ENCODE data around the gene LAP3. TPM values are rescaled to one million over a fixed set of nuclear protein-coding genes. Genes with fewer than 3 reads are reported as not detected.
"Not testable (repeated sequence)": the region's sequence is repeated elsewhere in the genome, so short reads cannot be mapped to it uniquely, and the experiment has no call there.

Gene LAP3
- 100 to 1,000 TPM; 109 to 111 TPM for total RNA-seq

- intact Hi-C loops (cut with micrococcal nuclease): loop anchor here (1.0 kb wide), 8 partner anchors 28 to 1896 kb away; partner anchors contain the start of genes DCAF16, FAM200B, MED28 and NCAPG
- Mint-ChIP-seq H3K4me3 (peak within 1 kb of the TSS; percentile 89), H3K9me3 (no peaks in the 10 kb centered on the region), H3K4me1 (ENCODE audit: low read depth) (peaks cover 24% of the 10 kb centered on the region), H3K36me3 (ENCODE audit: low read depth) (peaks cover 27% of the 10 kb centered on the region), H3K27me3 (ENCODE audit: low read depth) (no peaks in the 10 kb centered on the region), H3K27ac (peak within 1 kb of the TSS; percentile 95)
- CTCF ChIA-PET: interaction anchor here (0.6 to 2.4 kb wide), 2 partner anchors 28 to 279 kb away, joined by 3 to 17 read pairs; no protein-coding TSS in a partner anchor
- peak; percentile 99 for DNase-seq
These were observed at the start of gene LAP3 for GRCh38 chr4:17576932-17577664. TSS of gene LAP3 (plus strand) at chr4:17577198. CDS start at chr4:17577466, 268 bp downstream.

- H3K36me3 Mint-ChIP-seq (ENCODE audit: low read depth): no peaks in the 10 kb centered on the region
- intact Hi-C loops (cut with micrococcal nuclease): no loop called here
- H3K27me3 Mint-ChIP-seq (ENCODE audit: low read depth): peaks cover 18% of the 10 kb centered on the region
- no peaks in the 10 kb centered on the region for H3K4me1 Mint-ChIP-seq (ENCODE audit: low read depth)
- no peaks in the 10 kb centered on the region for H3K9me3 Mint-ChIP-seq
- no peak overlapping the region for H3K27ac Mint-ChIP-seq
- no peak overlapping the region for H3K4me3 Mint-ChIP-seq
- no peak for DNase-seq
- CTCF ChIA-PET: interaction anchor here (0.6 kb wide), 1 partner anchor 115 kb away, joined by 3 read pairs; no protein-coding TSS in a partner anchor
These were observed 48.3 kb upstream of the LAP3 start for GRCh38 chr4:17528551-17529165.

GRCh38 chr4:17531538-17532285 is 45.3 kb upstream of the LAP3 start:
- CTCF ChIA-PET: no interaction called here
- Mint-ChIP-seq H3K4me1 (ENCODE audit: low read depth) (peaks cover 4% of the 10 kb centered on the region), H3K27me3 (ENCODE audit: low read depth) (peaks cover 14% of the 10 kb centered on the region), H3K27ac (no peak overlapping the region), H3K36me3 (ENCODE audit: low read depth) (no peaks in the 10 kb centered on the region), H3K4me3 (no peak overlapping the region), H3K9me3 (no peaks in the 10 kb centered on the region)
- no peak for DNase-seq
- intact Hi-C loops (cut with micrococcal nuclease): no loop called here

DNA sequence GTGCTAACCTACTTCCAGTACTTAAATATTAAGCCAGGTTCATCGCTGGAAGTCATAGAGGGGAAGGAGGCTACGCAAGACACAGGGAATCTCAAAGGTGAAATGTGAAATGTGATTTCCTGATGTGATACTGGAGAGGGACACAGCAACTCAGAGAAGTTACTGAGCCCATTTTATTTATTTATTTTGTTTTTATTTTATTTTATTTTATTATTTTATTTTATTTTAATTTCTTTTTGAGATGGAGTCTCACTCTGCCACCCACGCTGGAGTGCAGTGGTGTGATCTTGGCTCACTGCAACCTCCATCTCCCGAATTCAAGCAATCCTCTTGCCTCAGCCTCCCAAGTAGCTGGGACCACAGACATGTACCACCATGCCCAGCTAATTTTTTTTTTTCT is 42.3 kb upstream of the LAP3 start:
- CTCF ChIA-PET: interaction anchor here (0.9 kb wide), 1 partner anchor 14 kb away, joined by 5 read pairs; no protein-coding TSS in a partner anchor
- no peaks in the 10 kb centered on the region for H3K9me3 Mint-ChIP-seq
- intact Hi-C loops (cut with micrococcal nuclease): no loop called here

DNA sequence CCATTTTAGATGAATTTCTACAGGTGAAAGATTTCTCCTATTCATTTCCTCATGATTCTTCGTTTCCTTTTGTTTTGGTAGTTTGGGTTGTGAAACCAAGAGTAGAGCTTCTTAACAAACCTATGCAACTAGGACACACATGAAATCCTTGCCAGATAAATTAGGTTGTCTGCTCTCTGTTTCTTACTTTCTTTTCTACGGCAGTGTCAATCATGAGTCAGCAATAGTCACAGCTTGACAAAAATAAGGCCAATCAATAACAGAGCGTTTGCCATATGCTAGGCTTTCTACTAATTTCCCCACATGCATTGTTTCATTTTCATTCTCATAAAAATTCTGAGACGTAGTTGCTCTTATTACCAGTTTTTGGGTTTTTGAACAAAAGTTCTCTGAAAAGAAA is 41.8 kb upstream of the LAP3 start:
- Mint-ChIP-seq H3K4me1 (ENCODE audit: low read depth) (peaks cover 4% of the 10 kb centered on the region), H3K36me3 (ENCODE audit: low read depth) (no peaks in the 10 kb centered on the region), H3K27me3 (ENCODE audit: low read depth) (peaks cover 6% of the 10 kb centered on the region), H3K9me3 (no peaks in the 10 kb centered on the region), H3K27ac (no peak overlapping the region), H3K4me3 (no peak overlapping the region)
- intact Hi-C loops (cut with micrococcal nuclease): no loop called here
- no peak for DNase-seq
- CTCF ChIA-PET: interaction anchor here (0.7 to 1.2 kb wide), 3 partner anchors 13 to 18 kb away, joined by 3 to 5 read pairs (median 4); no protein-coding TSS in a partner anchor

More for the DNA sequence above, 42.3 kb upstream of the LAP3 start:
- Mint-ChIP-seq H3K4me1 (ENCODE audit: low read depth) (peaks cover 4% of the 10 kb centered on the region), H3K27ac (no peak overlapping the region), H3K27me3 (ENCODE audit: low read depth) (peaks cover 6% of the 10 kb centered on the region), H3K4me3 (no peak overlapping the region), H3K36me3 (ENCODE audit: low read depth) (no peaks in the 10 kb centered on the region)
- no peak for DNase-seq

DNA sequence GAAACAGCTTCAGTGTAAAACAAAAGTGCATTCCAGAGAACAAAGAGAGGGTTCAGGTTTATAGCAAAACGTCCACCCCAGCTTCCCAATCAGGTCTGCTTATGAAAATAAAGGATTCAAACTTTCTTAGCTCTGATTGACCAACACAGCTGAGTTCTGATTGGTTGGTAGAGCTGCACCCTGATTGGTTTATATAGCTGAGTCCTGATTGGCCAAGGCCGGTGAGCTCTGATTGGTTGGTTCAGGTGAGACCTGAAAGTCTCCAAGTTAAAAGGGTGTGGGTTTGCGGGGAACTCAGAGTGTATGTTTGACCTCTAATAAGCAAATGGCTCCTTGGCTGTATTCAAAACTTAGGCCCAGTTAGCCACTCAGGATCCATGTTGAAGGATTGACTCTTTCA is 41.1 kb upstream of the LAP3 start:
- intact Hi-C loops (cut with micrococcal nuclease): no loop called here

GRCh38 chr4:17537060-17537459 is 39.9 kb upstream of the LAP3 start:
- H3K27ac Mint-ChIP-seq; H3K9me3 Mint-ChIP-seq; DNase-seq; H3K36me3 Mint-ChIP-seq (ENCODE audit: low read depth); H3K27me3 Mint-ChIP-seq (ENCODE audit: low read depth); H3K4me1 Mint-ChIP-seq (ENCODE audit: low read depth); intact Hi-C loops (cut with micrococcal nuclease); H3K4me3 Mint-ChIP-seq: not testable (repeated sequence)
- CTCF ChIA-PET: interaction anchor here (0.6 to 0.7 kb wide), 2 partner anchors 18 to 561 kb away, joined by 3 to 4 read pairs; no protein-coding TSS in a partner anchor

More for the DNA sequence above, 41.1 kb upstream of the LAP3 start:
- Mint-ChIP-seq H3K36me3 (ENCODE audit: low read depth) (no peaks in the 10 kb centered on the region), H3K27me3 (ENCODE audit: low read depth) (peaks cover 6% of the 10 kb centered on the region), H3K27ac (no peak overlapping the region), H3K9me3 (no peaks in the 10 kb centered on the region), H3K4me3 (no peak overlapping the region), H3K4me1 (ENCODE audit: low read depth) (peaks cover 4% of the 10 kb centered on the region)
- no peak for DNase-seq
- CTCF ChIA-PET: interaction anchor here (0.7 to 1.2 kb wide), 3 partner anchors 13 to 23 kb away, joined by 3 to 4 read pairs (median 3); no protein-coding TSS in a partner anchor

DNA sequence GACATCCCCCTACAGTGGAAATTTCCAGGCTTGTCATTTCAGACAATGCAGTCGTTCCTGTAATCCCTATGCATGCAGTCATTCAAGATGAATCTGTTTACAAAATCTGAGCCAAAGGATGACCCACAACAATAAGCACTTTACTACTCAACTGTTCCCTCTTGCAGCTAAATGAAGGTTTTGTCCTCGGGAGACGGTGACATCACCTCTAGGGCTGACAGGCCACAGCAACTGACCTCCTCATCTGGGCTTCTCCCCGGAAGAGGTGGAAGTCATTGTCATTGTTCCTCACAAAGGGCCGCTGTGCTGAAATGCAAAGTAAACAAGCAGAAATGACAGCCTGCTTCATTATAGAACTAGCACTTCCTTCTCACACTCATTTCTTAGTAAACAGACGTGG is 32.8 kb upstream of the LAP3 start:
- no peaks in the 10 kb centered on the region for H3K36me3 Mint-ChIP-seq (ENCODE audit: low read depth)
- H3K4me3 Mint-ChIP-seq: no peak overlapping the region
- CTCF ChIA-PET: interaction anchor here (0.6 to 1.8 kb wide), 2 partner anchors 10 to 508 kb away, joined by 3 to 4 read pairs; no protein-coding TSS in a partner anchor
- H3K27ac Mint-ChIP-seq: no peak overlapping the region
- H3K27me3 Mint-ChIP-seq (ENCODE audit: low read depth): peaks cover 6% of the 10 kb centered on the region
- H3K4me1 Mint-ChIP-seq (ENCODE audit: low read depth): no peaks in the 10 kb centered on the region
- DNase-seq: no peak
- intact Hi-C loops (cut with micrococcal nuclease): no loop called here
- H3K9me3 Mint-ChIP-seq: no peaks in the 10 kb centered on the region

- H3K4me1 Mint-ChIP-seq (ENCODE audit: low read depth): no peaks in the 10 kb centered on the region
- intact Hi-C loops (cut with micrococcal nuclease): no loop called here
- no peak overlapping the region for H3K4me3 Mint-ChIP-seq
- H3K36me3 Mint-ChIP-seq (ENCODE audit: low read depth): no peaks in the 10 kb centered on the region
- no peak overlapping the region for H3K27ac Mint-ChIP-seq
- DNase-seq: no peak
- CTCF ChIA-PET: interaction anchor here (0.7 to 1.8 kb wide), 3 partner anchors 10 to 32 kb away, joined by 3 to 4 read pairs (median 4); no protein-coding TSS in a partner anchor
- H3K27me3 Mint-ChIP-seq (ENCODE audit: low read depth): peaks cover 6% of the 10 kb centered on the region
- no peaks in the 10 kb centered on the region for H3K9me3 Mint-ChIP-seq
These were observed 32.2 kb upstream of the LAP3 start for GRCh38 chr4:17544831-17545234.

GRCh38 chr4:17545374-17546140 is 31.4 kb upstream of the LAP3 start:
- H3K4me1 Mint-ChIP-seq (ENCODE audit: low read depth): no peaks in the 10 kb centered on the region
- H3K9me3 Mint-ChIP-seq: no peaks in the 10 kb centered on the region
- CTCF ChIA-PET: interaction anchor here (0.6 to 1.8 kb wide), 4 partner anchors 9 to 73 kb away, joined by 3 to 4 read pairs (median 4); no protein-coding TSS in a partner anchor
- intact Hi-C loops (cut with micrococcal nuclease): no loop called here
- no peaks in the 10 kb centered on the region for H3K36me3 Mint-ChIP-seq (ENCODE audit: low read depth)
- no peak overlapping the region for H3K4me3 Mint-ChIP-seq
- H3K27me3 Mint-ChIP-seq (ENCODE audit: low read depth): peaks cover 6% of the 10 kb centered on the region
- no peak overlapping the region for H3K27ac Mint-ChIP-seq
- no peak for DNase-seq

DNA sequence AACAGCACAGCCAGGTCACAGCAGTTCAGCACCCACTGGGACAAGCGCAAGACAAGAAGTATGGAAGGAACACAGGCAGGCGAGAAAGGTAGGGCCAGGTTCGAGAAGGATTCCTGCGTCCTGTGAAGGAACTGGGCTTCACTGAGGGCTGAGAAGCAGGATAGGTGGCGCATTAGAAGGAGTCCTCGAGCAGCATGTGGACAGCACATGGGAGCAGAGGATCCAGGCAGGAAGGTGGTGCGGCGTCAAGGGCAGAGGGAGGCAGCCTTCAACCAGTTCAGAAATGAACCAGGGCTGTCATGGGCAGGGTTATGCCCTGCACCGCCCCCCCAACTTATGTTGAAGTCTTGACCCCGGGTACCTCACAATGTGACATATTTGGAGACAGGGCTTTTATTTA is 30.8 kb upstream of the LAP3 start:
- CTCF ChIA-PET: interaction anchor here (1.4 kb wide), 1 partner anchor 67 kb away, joined by 4 read pairs; no protein-coding TSS in a partner anchor
- Mint-ChIP-seq H3K4me1 (ENCODE audit: low read depth) (no peaks in the 10 kb centered on the region), H3K27ac (no peak overlapping the region), H3K4me3 (no peak overlapping the region), H3K9me3 (no peaks in the 10 kb centered on the region), H3K27me3 (ENCODE audit: low read depth) (peaks cover 6% of the 10 kb centered on the region), H3K36me3 (ENCODE audit: low read depth) (no peaks in the 10 kb centered on the region)
- intact Hi-C loops (cut with micrococcal nuclease): no loop called here
- DNase-seq: no peak

Data from activated naive CD4-positive, alpha-beta T cell treated with anti-CD3 and anti-CD28 coated beads for 36 hours (primary cell).